ENCODE data around the gene NUP214. TPM values are rescaled to one million over a fixed set of nuclear protein-coding genes. Genes with fewer than 3 reads are reported as not detected.

NUP214 gene
- total RNA-seq, 1 donor from 2014 or later: 67.1 TPM

DNA sequence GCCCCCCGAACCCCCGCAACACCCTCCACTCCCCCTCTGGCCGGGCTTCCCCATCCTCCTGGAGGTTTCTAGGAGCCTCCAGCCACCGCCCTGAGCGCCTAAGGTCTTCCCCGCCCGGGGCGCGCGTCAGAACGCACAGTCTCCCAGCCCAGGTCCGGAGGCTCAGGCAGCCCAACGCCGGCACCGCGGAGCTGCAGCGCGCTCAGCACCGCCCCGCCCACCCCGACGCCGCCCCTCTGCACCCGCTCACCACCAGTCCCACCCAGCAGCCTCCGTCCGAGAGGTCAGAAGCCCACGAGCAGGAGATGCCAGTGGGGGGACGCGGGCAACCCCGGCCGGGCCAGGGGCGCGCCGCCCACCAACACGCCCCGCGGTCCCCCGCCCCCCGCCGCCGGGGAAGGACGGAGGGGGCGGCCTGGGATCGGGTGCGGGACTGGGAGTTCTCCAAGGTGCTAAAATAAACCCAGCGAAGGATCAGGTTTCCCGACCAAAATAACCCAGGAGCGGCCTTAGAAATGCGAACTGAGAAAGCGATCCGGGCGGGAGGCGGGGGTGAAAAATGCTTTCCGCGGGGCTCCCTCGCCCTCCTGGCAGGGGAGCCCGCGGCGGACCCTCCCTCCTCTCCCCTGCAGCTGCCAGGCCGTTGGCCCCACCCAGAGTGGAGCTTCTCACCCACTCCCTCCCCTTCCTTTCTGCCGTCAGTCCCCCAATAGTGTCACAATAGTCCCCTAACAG, 157.5 kb downstream of the NUP214 start:
- peaks cover 55% of the 10 kb centered on the region for H3K27me3 Mint-ChIP-seq
- no peak overlapping the region for H3K27ac Mint-ChIP-seq
- DNase-seq (ENCODE audit: extremely low spot score, unreplicated experiment): no peak
- TF ChIP-seq, protein P1, sequence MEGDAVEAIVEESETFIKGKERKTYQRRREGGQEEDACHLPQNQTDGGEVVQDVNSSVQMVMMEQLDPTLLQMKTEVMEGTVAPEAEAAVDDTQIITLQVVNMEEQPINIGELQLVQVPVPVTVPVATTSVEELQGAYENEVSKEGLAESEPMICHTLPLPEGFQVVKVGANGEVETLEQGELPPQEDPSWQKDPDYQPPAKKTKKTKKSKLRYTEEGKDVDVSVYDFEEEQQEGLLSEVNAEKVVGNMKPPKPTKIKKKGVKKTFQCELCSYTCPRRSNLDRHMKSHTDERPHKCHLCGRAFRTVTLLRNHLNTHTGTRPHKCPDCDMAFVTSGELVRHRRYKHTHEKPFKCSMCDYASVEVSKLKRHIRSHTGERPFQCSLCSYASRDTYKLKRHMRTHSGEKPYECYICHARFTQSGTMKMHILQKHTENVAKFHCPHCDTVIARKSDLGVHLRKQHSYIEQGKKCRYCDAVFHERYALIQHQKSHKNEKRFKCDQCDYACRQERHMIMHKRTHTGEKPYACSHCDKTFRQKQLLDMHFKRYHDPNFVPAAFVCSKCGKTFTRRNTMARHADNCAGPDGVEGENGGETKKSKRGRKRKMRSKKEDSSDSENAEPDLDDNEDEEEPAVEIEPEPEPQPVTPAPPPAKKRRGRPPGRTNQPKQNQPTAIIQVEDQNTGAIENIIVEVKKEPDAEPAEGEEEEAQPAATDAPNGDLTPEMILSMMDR (conservative IDR thresholded peaks at IDR 0.05): no peak
- peak overlapping the region; percentile 68 for H3K4me3 Mint-ChIP-seq
- no peaks in the 10 kb centered on the region for H3K36me3 Mint-ChIP-seq
- H3K4me1 Mint-ChIP-seq (ENCODE audit: unreplicated experiment): peaks cover 7% of the 10 kb centered on the region
- no peaks in the 10 kb centered on the region for H3K9me3 Mint-ChIP-seq

Other genes with a start within 250 kb of the NUP214 start
- gene QRFP, start 228.8 kb upstream of the NUP214 start, total RNA-seq (ENCODE audit: low replicate concordance): not detected in 2 replicates
- gene FIBCD1, start 186.3 kb upstream of the NUP214 start, total RNA-seq (ENCODE audit: low replicate concordance): 0.53 and 0.76 TPM in 2 replicates
- gene LAMC3, start 116.4 kb upstream of the NUP214 start, total RNA-seq (ENCODE audit: low replicate concordance): 0.38 and 7.2 TPM in 2 replicates
- gene AIF1L, start 29.1 kb upstream of the NUP214 start, total RNA-seq (ENCODE audit: low replicate concordance): 44.1 and 50.3 TPM in 2 replicates
- 0.79 and 1.9 TPM in 2 replicates for gene FAM78A, start 150.9 kb downstream of the NUP214 start, total RNA-seq (ENCODE audit: low replicate concordance)
- 0.50 and 3.1 TPM in 2 replicates for gene PLPP7, start 164.1 kb downstream of the NUP214 start, total RNA-seq (ENCODE audit: low replicate concordance)